Liver (tissue), 9 donors: Measurements from ENCODE around the gene BRIP1. TPM values are rescaled to one million over a fixed set of nuclear protein-coding genes. Genes with fewer than 3 reads are reported as not detected.

Experiments used
- DNase-seq: peaks from one replicate; pipeline ENCODE4 v3.0.0-alpha.2; 2017; ENCODE audit warnings: low spot score
- H3K27ac ChIP-seq, 2 donors: one replicate each; pipeline ENCODE4 v1.7.0; 2013; ENCODE audit warnings: inconsistent platforms in 2 of 2, low read length in 2 of 2, control low read depth in 1 of 2, low read depth in 1 of 2, mild to moderate bottlenecking in 1 of 2
- H3K27me3 ChIP-seq, 4 donors: one replicate each; pipeline versions ENCODE4 v1.6.1 to v1.7.0; 2013; ENCODE audit warnings: low read length in 3 of 4, inconsistent platforms in 1 of 4, mild to moderate bottlenecking in 1 of 4, moderate library complexity in 1 of 4; ENCODE audit not compliant: control insufficient read depth in 4 of 4, insufficient read depth in 4 of 4
- H3K36me3 ChIP-seq, 4 donors: one replicate each; pipeline versions ENCODE4 v1.6.1 to v1.7.0; 2013; ENCODE audit warnings: low read length in 3 of 4, mild to moderate bottlenecking in 3 of 4, low read depth in 1 of 4, moderate library complexity in 1 of 4; ENCODE audit not compliant: control insufficient read depth in 4 of 4, insufficient read depth in 3 of 4
- H3K4me1 ChIP-seq, 4 donors: one replicate each; pipeline versions ENCODE4 v1.6.1 to v1.7.0; 2013; ENCODE audit warnings: low read length in 3 of 4, mild to moderate bottlenecking in 3 of 4, moderate library complexity in 1 of 4; ENCODE audit not compliant: control insufficient read depth in 4 of 4, insufficient read depth in 4 of 4
- H3K4me3 ChIP-seq, 3 donors: one replicate each; pipeline versions ENCODE4 v1.6.1 to v1.7.0; 2013; ENCODE audit warnings: low read length in 3 of 3, control low read depth in 1 of 3, low read depth in 1 of 3, mild to moderate bottlenecking in 1 of 3
- H3K9ac ChIP-seq, 2 donors: one replicate each; pipeline ENCODE4 v1.7.0; 2013; ENCODE audit warnings: low read length in 2 of 2, mild to moderate bottlenecking in 2 of 2, moderate library complexity in 2 of 2, control low read depth in 1 of 2, low read depth in 1 of 2
- H3K9me3 ChIP-seq, 4 donors: one replicate each; pipeline versions ENCODE4 v1.6.1 to v1.7.0; 2013; ENCODE audit warnings: low read length in 3 of 4; ENCODE audit not compliant: control insufficient read depth in 4 of 4
- ATF3 ChIP-seq: IDR thresholded peaks from 2 replicates; pipeline ENCODE4 v1.6.1; 2016; ENCODE audit warnings: antibody characterized with exemption
- CTCF ChIP-seq: fragments of 150-350 bp; IDR thresholded peaks from 2 replicates; pipeline ENCODE4 v1.5.1; 2017; ENCODE audit warnings: improper control_type of control experiment, low read depth, low read length; ENCODE audit not compliant: missing input control
- EGR1 ChIP-seq, 2 donors: IDR thresholded peaks; 2 replicates each; pipeline ENCODE4 v1.6.1; 2016 to 2018; ENCODE audit warnings: antibody characterized with exemption in 2 of 2, low read depth in 2 of 2
- FOXA1 ChIP-seq: IDR thresholded peaks from 2 replicates; pipeline ENCODE4 v1.6.1; 2016; ENCODE audit warnings: antibody characterized with exemption
- FOXA2 ChIP-seq: IDR thresholded peaks from 2 replicates; pipeline ENCODE4 v1.6.1; 2016; ENCODE audit warnings: antibody characterized with exemption
- GABPA ChIP-seq, 2 donors: IDR thresholded peaks in 1 of 2; conservative IDR thresholded peaks in 1 of 2; 2 replicates each; pipeline ENCODE4 v1.6.1; 2016; ENCODE audit warnings: antibody characterized with exemption in 2 of 2, mild to moderate bottlenecking in 1 of 2, moderate library complexity in 1 of 2
- HNF4A ChIP-seq, 2 donors: conservative IDR thresholded peaks; 2 replicates each; pipeline ENCODE4 v1.6.1; 2016; ENCODE audit warnings: antibody characterized with exemption in 2 of 2, mild to moderate bottlenecking in 2 of 2
- HNF4G ChIP-seq: IDR thresholded peaks from 2 replicates; pipeline ENCODE4 v1.6.1; 2016; ENCODE audit warnings: antibody characterized with exemption
- JUND ChIP-seq, 2 donors: IDR thresholded peaks; 2 replicates each; pipeline ENCODE4 v1.6.1; 2016; ENCODE audit warnings: antibody characterized with exemption in 2 of 2
- NR2F2 ChIP-seq: IDR thresholded peaks from 2 replicates; pipeline ENCODE4 v1.6.1; 2016; ENCODE audit warnings: antibody characterized with exemption
- RAD21 ChIP-seq, 2 donors: IDR thresholded peaks; 2 replicates each; pipeline ENCODE4 v1.6.1; 2016; ENCODE audit warnings: antibody characterized with exemption in 2 of 2, mild to moderate bottlenecking in 2 of 2
- REST ChIP-seq: IDR thresholded peaks from 2 replicates; pipeline ENCODE4 v1.6.1; 2016; ENCODE audit warnings: antibody characterized with exemption, mild to moderate bottlenecking
- RXRA ChIP-seq, 2 donors: IDR thresholded peaks; 2 replicates each; pipeline ENCODE4 v1.6.1; 2017 to 2018; ENCODE audit warnings: antibody characterized with exemption in 2 of 2, mild to moderate bottlenecking in 1 of 2
- SP1 ChIP-seq: IDR thresholded peaks from 2 replicates; pipeline ENCODE4 v1.6.1; 2018; ENCODE audit warnings: antibody characterized with exemption, mild to moderate bottlenecking
- TAF1 ChIP-seq: conservative IDR thresholded peaks from 2 replicates; pipeline ENCODE4 v1.6.1; 2016; ENCODE audit warnings: antibody characterized with exemption, mild to moderate bottlenecking
- YY1 ChIP-seq: IDR thresholded peaks from 2 replicates; pipeline ENCODE4 v1.6.1; 2016; ENCODE audit warnings: antibody characterized with exemption, mild to moderate bottlenecking
- WGBS: extraction: QIAGEN DNeasy Blood & Tissue Kit; methylation state at CpG from one replicate; pipeline ENCODE4 v1.1.7; 2013; 5-methylcytosine and 5-hydroxymethylcytosine counted together
- polyA plus RNA-seq, 2 donors: library from polyadenylated mRNA; stranded (reverse) in 1 of 2; unstranded in 1 of 2; fragments of 200-250 nt in 1 of 2; fragments of >200 nt in 1 of 2; fragmentation: Nextera tagmentation in 1 of 2; extraction: Ambion mirVana in 1 of 2; gene quantifications; one replicate each; pipeline versions ENCODE4 v1.2.1 to v1.2.3, GENCODE V29; 2013 to 2015
- total RNA-seq, 2 donors: library from RNA; depleted of rRNA; stranded (reverse); fragments of >200 nt; gene quantifications; one replicate each; pipeline ENCODE4 v1.2.3, GENCODE V29; 2014
- TF ChIP-seq, protein P1 (sequence below): IDR thresholded peaks from 2 replicates; pipeline ENCODE4 v1.6.1; 2016; ENCODE audit warnings: antibody characterized with exemption
- TF ChIP-seq, protein P2 (sequence below): IDR thresholded peaks from 2 replicates; pipeline ENCODE4 v1.6.1; 2016; ENCODE audit warnings: antibody characterized with exemption
- donor health status: healthy.
- donor health status: healthy.
- donor health status: healthy.
- donor health status: healthy.
- donor health status: healthy.

BRIP1 gene
- total and polyA plus RNA-seq, 4 donors: 0.24 to 10.3 (median 0.90) TPM

GRCh38 chr17:61642768-61643167 lies 220.6 kb downstream of the BRIP1 start:
- Histone ChIP-seq H3K27me3 (peaks cover 0 to 2% (median 0%) of the 10 kb centered on the region in 4 donors), H3K9ac (no peak overlapping the region), H3K9me3 (no peaks in the 10 kb centered on the region), H3K4me3 (no peak overlapping the region), H3K36me3 (no peaks in the 10 kb centered on the region), H3K27ac (no peak overlapping the region), H3K4me1 (no peaks in the 10 kb centered on the region)
- WGBS: 94% methylated on average over 2 of the region's 2 CpGs
- no peak for TF ChIP-seq GABPA (IDR thresholded peaks at IDR 0.05 in 1 of 2, conservative IDR thresholded peaks at IDR 0.05 in 1 of 2)
- no peak for TF ChIP-seq HNF4G
- TF ChIP-seq, protein P1, sequence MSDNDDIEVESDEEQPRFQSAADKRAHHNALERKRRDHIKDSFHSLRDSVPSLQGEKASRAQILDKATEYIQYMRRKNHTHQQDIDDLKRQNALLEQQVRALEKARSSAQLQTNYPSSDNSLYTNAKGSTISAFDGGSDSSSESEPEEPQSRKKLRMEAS: no peak
- no peak for TF ChIP-seq RXRA (IDR thresholded peaks at IDR 0.05)
- TF ChIP-seq TAF1: no peak
- no peak for TF ChIP-seq SP1
- TF ChIP-seq CTCF: no peak
- no peak for TF ChIP-seq JUND (IDR thresholded peaks at IDR 0.05)
- no peak for TF ChIP-seq RAD21 (IDR thresholded peaks at IDR 0.05)
- TF ChIP-seq EGR1 (IDR thresholded peaks at IDR 0.05; ENCODE audit: low read depth in 2 of 2): no peak
- no peak for TF ChIP-seq FOXA1
- TF ChIP-seq YY1: no peak
- TF ChIP-seq FOXA2: no peak
- TF ChIP-seq REST: no peak
- no peak for TF ChIP-seq NR2F2
- TF ChIP-seq ATF3: no peak
- TF ChIP-seq HNF4A (conservative IDR thresholded peaks at IDR 0.05): no peak
- TF ChIP-seq, protein P2, sequence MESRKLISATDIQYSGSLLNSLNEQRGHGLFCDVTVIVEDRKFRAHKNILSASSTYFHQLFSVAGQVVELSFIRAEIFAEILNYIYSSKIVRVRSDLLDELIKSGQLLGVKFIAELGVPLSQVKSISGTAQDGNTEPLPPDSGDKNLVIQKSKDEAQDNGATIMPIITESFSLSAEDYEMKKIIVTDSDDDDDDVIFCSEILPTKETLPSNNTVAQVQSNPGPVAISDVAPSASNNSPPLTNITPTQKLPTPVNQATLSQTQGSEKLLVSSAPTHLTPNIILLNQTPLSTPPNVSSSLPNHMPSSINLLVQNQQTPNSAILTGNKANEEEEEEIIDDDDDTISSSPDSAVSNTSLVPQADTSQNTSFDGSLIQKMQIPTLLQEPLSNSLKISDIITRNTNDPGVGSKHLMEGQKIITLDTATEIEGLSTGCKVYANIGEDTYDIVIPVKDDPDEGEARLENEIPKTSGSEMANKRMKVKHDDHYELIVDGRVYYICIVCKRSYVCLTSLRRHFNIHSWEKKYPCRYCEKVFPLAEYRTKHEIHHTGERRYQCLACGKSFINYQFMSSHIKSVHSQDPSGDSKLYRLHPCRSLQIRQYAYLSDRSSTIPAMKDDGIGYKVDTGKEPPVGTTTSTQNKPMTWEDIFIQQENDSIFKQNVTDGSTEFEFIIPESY: no peak
- no peak for DNase-seq
